Activated CD8-positive, alpha-beta T cell treated with anti-CD3 and anti-CD28 coated beads, Interleukin-2, amount 10 ng/mL, durations not matched to agents 7 days and 5 days (primary cell): ENCODE data around the gene CD2. TPM values are rescaled to one million over a fixed set of nuclear protein-coding genes. Genes with fewer than 3 reads are reported as not detected.

Experiments used
- ATAC-seq: fragments of 150-1000 bp; cut with Tn5 transposase; one replicate; pipeline ENCODE4 v1.10.0; 2021; ENCODE audit warnings: moderate library complexity
- CTCF ChIA-PET: fragments of 350-600 bp; sonication (Branson Sonifier 250); formaldehyde crosslinking; loops from one replicate; lab custom pipeline; 2021; ENCODE audit warnings: antibody characterized with exemption; lab: Charles Lee
- POLR2A ChIA-PET: fragments of 350-600 bp; sonication (Branson Sonifier 250); formaldehyde crosslinking; loops from one replicate; lab custom pipeline; 2021; ENCODE audit warnings: antibody characterized with exemption; lab: Charles Lee
- DNase-seq: peaks from one replicate; pipeline ENCODE4 v3.0.0-alpha.2; 2020
- H3K27ac Mint-ChIP-seq: one replicate; pipeline ENCODE4 v1.8.0; 2021; ENCODE audit warnings: mild to moderate bottlenecking, mixed read lengths
- H3K27me3 Mint-ChIP-seq: one replicate; pipeline ENCODE4 v1.8.0; 2021; ENCODE audit warnings: low read depth, mixed read lengths
- H3K36me3 Mint-ChIP-seq: one replicate; pipeline ENCODE4 v1.8.0; 2021; ENCODE audit warnings: low read depth, mixed read lengths
- H3K4me1 Mint-ChIP-seq: one replicate; pipeline ENCODE4 v1.8.0; 2021; ENCODE audit warnings: low read depth, mixed read lengths
- H3K4me3 Mint-ChIP-seq: one replicate; pipeline ENCODE4 v1.8.0; 2021; ENCODE audit warnings: mild to moderate bottlenecking, mixed read lengths
- H3K9me3 Mint-ChIP-seq: one replicate; pipeline ENCODE4 v1.8.0; 2022; ENCODE audit warnings: mixed read lengths; ENCODE audit not compliant: insufficient read depth
- total RNA-seq, 2 experiments: library from RNA; stranded (reverse); gene quantifications; one replicate each; pipeline ENCODE4 v1.2.3, GENCODE V29; 2021

Gene CD2
- total RNA-seq, 2 experiments from 2014 or later = 186 to 189 TPM

GRCh38 chr1:116760996-116761665, 6.9 kb downstream of the CD2 start:
- Mint-ChIP-seq H3K36me3 (peaks cover 96% of the 10 kb centered on the region), H3K4me1 (peaks cover 69% of the 10 kb centered on the region), H3K27me3 (no peaks in the 10 kb centered on the region), H3K27ac (peak overlapping the region; percentile 99), H3K9me3 (no peaks in the 10 kb centered on the region), H3K4me3 (peak overlapping the region; percentile 79)
- CTCF ChIA-PET = interaction anchor here (1.2 to 15.2 kb wide), 7 partner anchors 8 to 118 kb away, joined by 4 to 229 read pairs (median 129); partner anchors contain the start of gene CD2
- POLR2A ChIA-PET = interaction anchor here (0.9 to 24.5 kb wide), 11 partner anchors 7 to 297 kb away, joined by 3 to 548 read pairs (median 29); partner anchors contain the start of genes CD2 and TTF2
- DNase-seq (peak; percentile 20), ATAC-seq (no peak)

GRCh38 chr1:116762281-116762680, 8.1 kb downstream of the CD2 start:
- Mint-ChIP-seq H3K4me1 (peaks cover 80% of the 10 kb centered on the region), H3K4me3 (peak overlapping the region; percentile 79), H3K36me3 (peaks cover 96% of the 10 kb centered on the region), H3K27me3 (no peaks in the 10 kb centered on the region), H3K9me3 (no peaks in the 10 kb centered on the region), H3K27ac (peak overlapping the region; percentile 99)
- CTCF ChIA-PET = interaction anchor here (2.1 to 15.2 kb wide), 7 partner anchors 10 to 117 kb away, joined by 7 to 229 read pairs (median 129); partner anchors contain the start of gene CD2
- DNase-seq = peak; percentile 13
- POLR2A ChIA-PET = interaction anchor here (0.8 to 24.5 kb wide), 17 partner anchors 9 to 296 kb away, joined by 3 to 548 read pairs (median 13); partner anchors contain the start of genes CD101, CD2 and TTF2
- no peak for ATAC-seq

- Mint-ChIP-seq H3K9me3 (no peaks in the 10 kb centered on the region), H3K36me3 (peaks cover 97% of the 10 kb centered on the region), H3K27me3 (no peaks in the 10 kb centered on the region), H3K4me3 (peak overlapping the region; percentile 79), H3K4me1 (peaks cover 85% of the 10 kb centered on the region), H3K27ac (peak overlapping the region; percentile 99)
- ChIA-PET CTCF (interaction anchor here (2.1 to 15.2 kb wide), 8 partner anchors 9 to 117 kb away, joined by 7 to 229 read pairs (median 110); partner anchors contain the start of gene CD2), POLR2A (interaction anchor here (0.8 to 24.5 kb wide), 20 partner anchors 9 to 296 kb away, joined by 3 to 548 read pairs (median 7); partner anchors contain the start of genes CD101, CD2 and TTF2)
- DNase-seq (peak; percentile 61), ATAC-seq (no peak)
These were observed 8.5 kb downstream of the CD2 start for GRCh38 chr1:116762781-116763115.

GRCh38 chr1:116763116-116763786, 9.0 kb downstream of the CD2 start:
- peak; percentile 52 for ATAC-seq
- Mint-ChIP-seq H3K4me3 (peak overlapping the region; percentile 79), H3K27me3 (no peaks in the 10 kb centered on the region), H3K4me1 (peaks cover 90% of the 10 kb centered on the region), H3K27ac (peak overlapping the region; percentile 99), H3K9me3 (no peaks in the 10 kb centered on the region), H3K36me3 (peaks cover 99% of the 10 kb centered on the region)
- ChIA-PET POLR2A (interaction anchor here (0.8 to 24.5 kb wide), 23 partner anchors 9 to 295 kb away, joined by 3 to 548 read pairs (median 6); partner anchors contain the start of genes CD101, CD2 and TTF2), CTCF (interaction anchor here (1.0 to 15.2 kb wide), 16 partner anchors 9 to 297 kb away, joined by 3 to 229 read pairs (median 10); partner anchors contain the start of genes CD2 and TTF2)
- peak; percentile 71 for DNase-seq

GRCh38 chr1:116763787-116764465, 9.7 kb downstream of the CD2 start:
- Mint-ChIP-seq H3K27ac (peak overlapping the region; percentile 99), H3K4me1 (peaks cover 97% of the 10 kb centered on the region), H3K36me3 (peaks cover 99% of the 10 kb centered on the region), H3K9me3 (no peaks in the 10 kb centered on the region), H3K27me3 (no peaks in the 10 kb centered on the region), H3K4me3 (peak overlapping the region; percentile 79)
- ATAC-seq = peak; percentile 21
- peak; percentile 74 for DNase-seq
- POLR2A ChIA-PET = interaction anchor here (0.6 to 24.5 kb wide), 27 partner anchors 9 to 1174 kb away, joined by 3 to 548 read pairs (median 5); partner anchors contain the start of genes CD2 and TTF2
- CTCF ChIA-PET = interaction anchor here (0.8 to 15.2 kb wide), 22 partner anchors 9 to 296 kb away, joined by 3 to 229 read pairs (median 8); partner anchors contain the start of genes CD2 and TTF2

- POLR2A ChIA-PET = interaction anchor here (0.8 to 24.5 kb wide), 21 partner anchors 8 to 1173 kb away, joined by 3 to 548 read pairs (median 8); partner anchors contain the start of genes CD2 and TTF2
- H3K27ac Mint-ChIP-seq = peak overlapping the region; percentile 99
- DNase-seq (peak; percentile 58), ATAC-seq (peak; percentile 19)
- CTCF ChIA-PET = interaction anchor here (0.8 to 15.2 kb wide), 23 partner anchors 9 to 296 kb away, joined by 3 to 229 read pairs (median 7); partner anchors contain the start of genes CD2 and TTF2
- peaks cover 99% of the 10 kb centered on the region for H3K36me3 Mint-ChIP-seq
- peak overlapping the region; percentile 79 for H3K4me3 Mint-ChIP-seq
- H3K9me3 Mint-ChIP-seq = no peaks in the 10 kb centered on the region
- peaks cover 98% of the 10 kb centered on the region for H3K4me1 Mint-ChIP-seq
- no peaks in the 10 kb centered on the region for H3K27me3 Mint-ChIP-seq
These were observed 10.3 kb downstream of the CD2 start for GRCh38 chr1:116764466-116764898.

- H3K4me3 Mint-ChIP-seq = peak overlapping the region; percentile 79
- ChIA-PET CTCF (interaction anchor here (0.8 to 15.2 kb wide), 24 partner anchors 8 to 295 kb away, joined by 3 to 229 read pairs (median 7); partner anchors contain the start of genes CD2 and TTF2), POLR2A (interaction anchor here (0.8 to 24.5 kb wide), 20 partner anchors 7 to 1172 kb away, joined by 3 to 548 read pairs (median 10); partner anchors contain the start of genes CD2 and TTF2)
- DNase-seq = no peak
- H3K27ac Mint-ChIP-seq = peak overlapping the region; percentile 99
- peaks cover 100% of the 10 kb centered on the region for H3K4me1 Mint-ChIP-seq
- peaks cover 93% of the 10 kb centered on the region for H3K36me3 Mint-ChIP-seq
- no peak for ATAC-seq
- no peaks in the 10 kb centered on the region for H3K9me3 Mint-ChIP-seq
- H3K27me3 Mint-ChIP-seq = no peaks in the 10 kb centered on the region
These were observed 11.0 kb downstream of the CD2 start for GRCh38 chr1:116764906-116765862.

- DNase-seq (no peak), ATAC-seq (no peak)
- Mint-ChIP-seq H3K36me3 (peaks cover 90% of the 10 kb centered on the region), H3K27me3 (no peaks in the 10 kb centered on the region), H3K4me3 (peak overlapping the region; percentile 79), H3K4me1 (peaks cover 100% of the 10 kb centered on the region), H3K27ac (peak overlapping the region; percentile 99), H3K9me3 (no peaks in the 10 kb centered on the region)
- CTCF ChIA-PET = interaction anchor here (0.8 to 15.2 kb wide), 9 partner anchors 12 to 169 kb away, joined by 3 to 229 read pairs (median 92); partner anchors contain the start of gene CD2
- POLR2A ChIA-PET = interaction anchor here (0.6 to 24.5 kb wide), 8 partner anchors 12 to 292 kb away, joined by 3 to 548 read pairs (median 112); partner anchors contain the start of genes CD2 and TTF2
These were observed 11.7 kb downstream of the CD2 start for GRCh38 chr1:116765962-116766361.

GRCh38 chr1:116766616-116767469, 12.6 kb downstream of the CD2 start:
- H3K9me3 Mint-ChIP-seq = no peaks in the 10 kb centered on the region
- H3K36me3 Mint-ChIP-seq = peaks cover 84% of the 10 kb centered on the region
- peak overlapping the region; percentile 79 for H3K4me3 Mint-ChIP-seq
- ATAC-seq = no peak
- peak; percentile 60 for DNase-seq
- H3K4me1 Mint-ChIP-seq = peaks cover 100% of the 10 kb centered on the region
- peak overlapping the region; percentile 99 for H3K27ac Mint-ChIP-seq
- ChIA-PET POLR2A (interaction anchor here (0.6 to 24.5 kb wide), 11 partner anchors 7 to 292 kb away, joined by 3 to 548 read pairs (median 17); partner anchors contain the start of genes CD2 and TTF2), CTCF (interaction anchor here (1.4 to 15.2 kb wide), 7 partner anchors 11 to 294 kb away, joined by 4 to 229 read pairs (median 129); partner anchors contain the start of genes CD2 and TTF2)
- no peaks in the 10 kb centered on the region for H3K27me3 Mint-ChIP-seq
